GM18526 (cell line): ENCODE data around the gene TNNC2.

Experiments used
- POLR2A ChIP-seq: IDR thresholded peaks from 3 replicates; pipeline ENCODE4 v1.6.1; 2011; ENCODE audit not compliant: insufficient read length; ENCODE audit errors: extremely low read depth

Gene TNNC2

GRCh38 chr20:45812157-45813005 lies 14.7 kb downstream of the TNNC2 start, which contains the start of gene UBE2C:
Gene UBE2C (plus strand): TSS chr20:45812644. CDS start chr20:45812696, 52 bp downstream.
- TF ChIP-seq POLR2A: peak; percentile 73

GRCh38 chr20:45810191-45810970 lies 16.7 kb downstream of the TNNC2 start:
- no peak for TF ChIP-seq POLR2A

GRCh38 chr20:45801851-45802250 lies 25.3 kb downstream of the TNNC2 start:
- TF ChIP-seq POLR2A: no peak

GRCh38 chr20:45798935-45799642 lies 28.0 kb downstream of the TNNC2 start:
- TF ChIP-seq POLR2A: no peak

GRCh38 chr20:45796337-45797065 lies 30.6 kb downstream of the TNNC2 start:
- TF ChIP-seq POLR2A: no peak

GRCh38 chr20:45792317-45793118 lies 34.6 kb downstream of the TNNC2 start:
- TF ChIP-seq POLR2A: no peak

- TF ChIP-seq POLR2A: no peak
Measured at GRCh38 chr20:45788351-45788750, 38.8 kb downstream of the TNNC2 start.

- TF ChIP-seq POLR2A: no peak
Measured at GRCh38 chr20:45783656-45784294, 43.3 kb downstream of the TNNC2 start.

GRCh38 chr20:45782890-45783289 lies 44.2 kb downstream of the TNNC2 start:
- no peak for TF ChIP-seq POLR2A

- TF ChIP-seq POLR2A: no peak
Measured at GRCh38 chr20:45781391-45781931, 45.7 kb downstream of the TNNC2 start.

GRCh38 chr20:45780159-45780558 lies 47.0 kb downstream of the TNNC2 start:
- no peak for TF ChIP-seq POLR2A

- TF ChIP-seq POLR2A: no peak
Measured at GRCh38 chr20:45779011-45779915, 47.8 kb downstream of the TNNC2 start.

GRCh38 chr20:45776931-45777330 lies 50.2 kb downstream of the TNNC2 start:
- TF ChIP-seq POLR2A: no peak

- TF ChIP-seq POLR2A: no peak
Measured at GRCh38 chr20:45775411-45775810, 51.7 kb downstream of the TNNC2 start.
